ENCODE results near the gene SLC22A16.

Gene SLC22A16

GRCh38 chr6:110447761-110448160 is 28.7 kb downstream of the SLC22A16 start:
- DNase-seq: no peak

GRCh38 chr6:110446405-110446804 is 30.0 kb downstream of the SLC22A16 start:
- no peak for DNase-seq

GRCh38 chr6:110440026-110440425 is 36.4 kb downstream of the SLC22A16 start:
- no peak for DNase-seq

DNA sequence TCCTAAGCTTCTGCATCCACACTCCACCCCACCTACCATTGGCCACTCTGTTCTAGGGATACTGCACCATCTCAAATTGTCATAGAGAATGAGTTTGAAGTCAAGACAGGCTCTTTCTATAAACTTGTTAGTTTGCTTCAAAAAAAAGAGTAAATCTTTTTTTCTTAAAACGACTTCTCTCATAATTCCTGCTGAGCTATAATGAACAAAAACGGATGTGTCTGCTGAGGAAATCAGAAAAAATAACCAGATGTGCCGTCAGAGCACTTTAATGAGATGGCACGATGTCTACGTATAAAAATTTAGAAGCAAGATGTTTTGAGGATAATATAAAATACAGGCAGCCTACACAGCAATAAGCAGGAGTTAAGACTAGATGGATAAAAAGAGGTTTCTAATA is 37.1 kb downstream of the SLC22A16 start:
- DNase-seq: no peak

DNA sequence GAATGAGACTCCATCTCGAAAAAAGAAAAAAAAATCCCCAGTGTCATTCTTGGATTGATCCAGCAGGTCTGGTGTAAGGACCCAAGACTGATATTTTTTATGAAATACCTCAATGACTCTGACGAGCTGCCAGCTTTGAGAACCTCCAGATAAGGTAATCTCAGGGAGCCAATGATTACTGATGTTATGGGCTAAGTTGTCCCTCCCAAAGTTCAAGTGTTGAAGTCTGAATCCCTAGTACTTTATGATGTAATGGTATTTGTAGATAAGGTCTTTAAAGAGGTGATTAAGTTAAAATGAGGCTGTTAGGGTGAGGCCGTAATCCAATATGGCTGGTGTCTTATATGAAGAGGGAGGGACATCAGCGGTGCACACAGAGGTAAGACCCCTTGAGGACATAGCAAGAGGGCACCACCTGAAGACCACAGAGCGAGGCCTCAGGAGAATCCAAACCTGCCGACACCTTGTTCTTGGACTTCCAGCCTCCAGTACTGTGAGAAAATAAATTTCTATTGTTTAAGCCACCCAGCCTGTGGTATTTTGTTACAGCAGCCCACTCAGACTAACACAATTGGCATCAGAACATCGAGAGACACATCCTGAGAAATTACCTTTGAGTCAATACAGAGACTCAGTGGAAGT is 41.3 kb downstream of the SLC22A16 start:
- DNase-seq: no peak

- DNase-seq: no peak
Observed at GRCh38 chr6:110432285-110432900, 44.0 kb downstream of the SLC22A16 start.

GRCh38 chr6:110430741-110431140 is 45.7 kb downstream of the SLC22A16 start:
- DNase-seq: no peak

GRCh38 chr6:110430236-110430635 is 46.2 kb downstream of the SLC22A16 start:
- DNase-seq: no peak

DNA sequence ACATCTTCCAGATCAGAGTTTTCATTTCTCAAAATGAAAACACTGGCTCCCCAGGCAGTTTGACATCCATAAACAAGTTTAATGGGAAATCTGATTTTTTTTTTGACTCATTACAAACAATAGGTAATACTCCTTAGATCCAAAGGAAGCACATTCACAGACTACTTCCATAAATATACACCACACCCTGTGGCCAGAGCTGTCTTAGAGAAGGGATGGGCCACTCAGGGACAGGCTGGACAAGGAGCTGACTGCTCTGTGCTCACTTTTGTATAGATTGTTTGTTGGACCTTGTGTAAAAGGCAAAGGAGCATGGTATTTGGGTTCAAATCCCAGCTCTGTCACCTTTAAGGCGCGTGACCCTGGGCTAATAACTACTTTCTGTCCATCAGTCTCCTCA is 48.3 kb downstream of the SLC22A16 start:
- DNase-seq: no peak

GRCh38 chr6:110425816-110426215 is 50.6 kb downstream of the SLC22A16 start:
- DNase-seq: no peak

DNA sequence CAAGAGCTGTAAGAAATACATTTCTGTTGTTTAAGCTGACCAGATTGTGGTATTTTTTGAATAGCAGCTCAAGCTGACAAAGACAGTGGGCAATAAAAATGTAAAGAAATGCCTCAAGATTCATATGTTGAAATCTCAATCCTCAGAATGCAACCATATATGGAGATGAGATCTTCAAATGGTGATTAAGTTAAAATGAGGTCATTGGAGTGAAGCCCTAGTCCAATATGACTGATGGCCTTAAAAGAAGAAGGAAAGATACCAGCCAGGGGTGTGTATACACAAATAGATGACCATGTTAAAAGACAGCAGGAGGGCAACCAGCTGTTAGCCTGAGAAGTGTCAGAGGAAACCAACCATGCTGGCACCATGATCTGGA is 54.0 kb downstream of the SLC22A16 start:
- no peak for DNase-seq

DNA sequence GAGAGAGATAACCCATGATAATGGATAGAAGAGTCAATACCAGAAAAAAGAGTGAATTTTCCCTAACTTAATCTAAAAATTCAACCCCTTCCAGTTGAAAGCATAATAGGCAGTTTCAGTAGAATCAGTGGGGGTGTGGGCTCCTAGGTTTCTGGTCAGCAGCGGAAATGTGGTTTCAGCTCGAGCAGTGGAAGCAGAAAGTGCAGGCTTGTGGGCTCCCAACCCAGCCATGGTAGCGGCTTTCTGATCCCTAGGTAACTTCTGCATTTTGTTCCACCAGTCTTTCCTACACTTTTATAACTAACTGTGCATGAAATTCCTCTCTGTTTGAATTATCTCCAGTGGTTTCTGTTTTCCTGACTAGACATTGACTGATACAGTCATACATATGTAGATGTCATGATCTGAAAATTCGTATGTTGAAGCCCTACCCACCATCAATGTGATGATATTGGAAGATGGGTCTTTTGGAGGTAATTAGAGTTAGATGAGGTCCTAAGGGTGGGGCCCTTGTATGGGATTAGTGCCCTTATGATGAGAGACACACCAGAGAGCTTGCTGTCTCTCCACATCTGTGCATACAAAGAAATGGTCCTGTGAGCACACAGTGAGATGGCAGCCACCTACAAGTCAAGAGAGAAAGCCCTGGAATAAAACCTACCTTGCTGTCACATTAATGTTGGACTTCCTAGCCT is 54.5 kb downstream of the SLC22A16 start:
- no peak for DNase-seq

DNA sequence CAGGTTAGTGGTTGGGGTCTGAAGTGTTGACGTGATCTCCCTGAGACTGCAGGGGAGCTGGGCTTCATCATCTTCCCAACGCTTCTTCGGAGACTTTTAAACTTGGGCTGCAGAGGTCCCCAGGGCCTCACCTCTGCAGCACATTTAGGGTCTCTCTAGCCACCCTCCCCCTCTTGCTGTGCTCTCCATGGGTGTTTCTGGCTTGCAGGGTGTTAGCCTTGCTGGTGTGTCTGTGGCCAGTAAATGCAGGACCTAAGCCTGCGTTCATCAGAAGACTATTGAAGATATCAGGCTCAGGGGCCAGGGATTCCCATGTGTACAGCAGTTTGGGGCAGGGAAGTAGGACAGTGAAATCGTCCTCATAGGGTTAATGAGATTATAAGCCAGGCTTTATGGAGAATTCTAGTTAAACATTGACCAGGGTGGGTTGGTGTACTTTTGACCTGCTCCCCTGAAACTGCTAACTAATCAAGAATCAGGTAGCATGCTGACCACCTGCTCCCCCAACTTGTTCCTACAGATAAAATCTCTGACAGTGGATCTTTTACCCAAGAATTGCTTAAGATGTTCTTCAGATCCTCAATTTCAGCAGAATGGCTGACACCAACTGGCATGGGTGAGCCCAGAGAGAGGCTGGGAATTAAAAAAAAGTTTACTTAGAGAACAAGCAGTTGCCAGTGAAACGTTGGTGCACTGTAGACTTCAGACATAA is 57.2 kb downstream of the SLC22A16 start:
- DNase-seq: no peak

- no peak for DNase-seq
Observed at GRCh38 chr6:110418594-110418993, 57.8 kb downstream of the SLC22A16 start.

DNA sequence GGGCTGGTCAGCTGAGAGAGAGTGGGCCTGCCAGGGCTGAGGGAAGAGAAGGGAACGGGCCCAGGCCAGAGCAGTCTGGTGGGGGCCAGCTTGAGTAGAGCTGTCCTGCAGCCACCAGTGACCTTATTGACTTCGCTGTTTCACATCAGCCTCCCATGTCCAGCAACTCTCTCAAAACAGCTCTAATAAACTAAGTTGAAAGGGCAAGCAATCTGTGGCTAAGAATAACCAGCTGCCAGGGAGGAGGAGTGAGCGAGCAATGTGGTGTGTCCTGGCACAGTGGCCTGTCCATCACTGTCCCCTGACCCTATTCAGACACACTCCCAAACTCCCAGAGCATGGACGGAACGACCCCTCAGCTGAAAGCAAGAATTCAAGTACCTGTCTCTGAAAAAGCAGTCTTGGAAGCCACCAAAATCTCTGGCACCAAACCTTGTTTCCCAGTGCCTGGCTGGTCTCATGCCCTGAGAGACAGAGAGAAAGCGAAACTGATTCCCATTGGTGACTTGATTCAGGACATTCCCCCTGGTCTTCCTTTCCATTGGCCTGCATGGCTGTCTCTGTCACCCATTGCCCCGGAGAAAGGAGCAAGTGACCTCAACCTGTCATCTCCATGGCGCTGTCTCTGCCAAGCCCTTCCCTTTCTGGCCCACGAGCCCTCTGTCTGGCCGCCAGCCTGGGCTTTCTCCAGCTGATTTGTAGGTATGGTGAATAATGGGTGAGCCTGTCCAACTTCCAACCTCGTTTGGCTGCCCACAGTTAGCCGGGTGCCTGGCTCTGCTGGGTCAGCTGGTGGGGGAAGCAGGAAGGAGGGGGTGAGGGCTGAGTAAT is 61.1 kb downstream of the SLC22A16 start, which contains the start of gene DDO:
Gene DDO, minus strand, starts transcription at position 490 of the 831 bp plus-strand sequence. CDS start 2,113 bp downstream, outside the sequence.
- no peak for DNase-seq

DNA sequence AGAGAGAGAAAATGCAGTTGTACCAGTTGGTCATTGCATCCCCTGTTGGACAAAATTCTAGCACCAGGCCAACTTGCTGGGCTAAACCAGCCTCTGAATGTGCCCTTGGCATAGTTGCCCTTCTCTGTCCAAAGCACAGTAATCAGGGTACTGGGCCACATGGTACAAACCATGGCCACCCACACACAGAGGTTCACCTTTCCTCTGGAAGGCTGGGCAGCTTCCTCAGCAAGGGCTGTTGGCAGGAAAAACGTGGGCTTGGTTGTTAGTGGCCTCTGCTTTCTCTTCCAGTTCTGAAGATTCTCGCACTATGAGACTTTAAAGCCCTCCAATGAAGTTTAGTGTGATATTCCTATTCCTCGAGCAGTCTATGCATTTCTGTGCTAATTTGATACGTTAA is 61.7 kb downstream of the SLC22A16 start:
- DNase-seq: no peak

DNA sequence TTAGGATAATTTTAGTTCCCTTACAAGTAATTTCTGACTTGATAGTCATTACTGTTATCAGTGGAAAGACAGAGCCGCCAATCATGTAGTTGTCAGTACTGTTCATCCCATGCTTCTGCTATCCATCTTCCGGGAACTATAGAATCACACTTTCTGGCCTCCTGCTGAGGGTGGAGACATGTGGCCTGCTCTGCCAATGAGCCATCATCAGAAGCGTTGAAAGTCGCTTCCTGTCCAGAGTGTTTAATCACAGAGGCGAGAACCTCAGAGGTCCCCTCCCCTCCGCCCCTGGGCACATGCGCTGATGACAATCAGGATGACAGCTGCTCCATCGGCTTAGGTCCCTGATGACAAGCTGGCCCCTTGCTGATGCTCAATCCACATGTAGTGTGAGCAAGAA is 64.1 kb downstream of the SLC22A16 start:
- DNase-seq: no peak

GRCh38 chr6:110410511-110410910 is 65.9 kb downstream of the SLC22A16 start:
- DNase-seq: no peak

DNA sequence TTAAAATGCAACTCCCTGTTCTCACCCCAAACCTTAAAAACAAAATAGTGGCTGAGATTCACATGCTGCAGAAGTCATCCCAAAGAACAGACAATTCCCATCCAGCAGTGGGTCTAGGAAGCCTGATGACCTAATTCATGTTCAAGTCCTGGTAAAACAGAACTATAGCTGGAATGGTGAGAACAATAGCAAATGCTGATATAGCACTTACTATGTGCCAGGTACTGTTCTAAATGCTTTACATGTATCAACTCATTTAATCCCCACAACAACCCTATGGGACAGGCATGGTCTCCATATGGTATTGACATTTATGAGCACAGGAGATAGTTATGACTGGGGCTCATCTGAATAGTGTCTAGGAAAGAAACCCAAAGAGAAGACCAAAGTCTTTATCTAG is 66.6 kb downstream of the SLC22A16 start:
- no peak for DNase-seq

- no peak for DNase-seq
Observed at GRCh38 chr6:110408901-110409300, 67.5 kb downstream of the SLC22A16 start.

DNA sequence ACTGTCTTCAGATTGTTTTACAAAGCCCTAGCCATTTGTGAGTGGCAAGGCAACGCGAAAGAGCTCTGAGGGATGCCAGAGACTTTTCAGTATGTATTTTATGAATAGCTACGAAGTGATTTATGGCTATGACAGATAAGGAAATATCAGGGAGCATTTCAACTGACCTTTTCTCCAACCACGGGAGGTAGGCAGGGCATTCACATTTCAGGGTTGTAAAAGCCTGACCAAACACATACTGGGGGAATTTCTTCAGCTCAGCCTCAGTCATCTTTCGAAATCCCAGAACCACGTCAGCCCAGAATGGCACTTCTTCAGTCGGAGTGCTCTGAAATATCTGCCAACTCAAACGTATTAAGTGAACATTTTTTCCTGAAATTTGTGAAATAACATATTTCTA is 71.8 kb downstream of the SLC22A16 start:
- no peak for DNase-seq

- DNase-seq: no peak
Observed at GRCh38 chr6:110401585-110402176, 74.7 kb downstream of the SLC22A16 start.

All from T-helper 1 cell (primary cell).